HepG2 (cell line): ENCODE results near the gene TEX35. TPM values are rescaled to one million over a fixed set of nuclear protein-coding genes. Genes with fewer than 3 reads are reported as not detected.
A peak's percentile ranks its signal among the peaks of the same experiment; 100 is the strongest.

Experiments
- CREBL2 ChIP-seq: sonication (generic); formaldehyde crosslinking; IDR thresholded peaks from 2 replicates; pipeline ENCODE4 v1.8.1; 2023; ENCODE audit warnings: missing genetic modification reagents, mild to moderate bottlenecking, borderline replicate concordance
- DMAP1 ChIP-seq: IDR thresholded peaks from 2 replicates; pipeline ENCODE4 v1.6.1; 2016
- E2F1 ChIP-seq: sonication (generic); formaldehyde crosslinking; IDR thresholded peaks from 2 replicates; pipeline ENCODE4 v1.5.0; 2020; ENCODE audit warnings: missing genetic modification reagents
- ELF4 ChIP-seq: sonication (generic); formaldehyde crosslinking; IDR thresholded peaks from 2 replicates; pipeline ENCODE4 v1.5.0; 2020; ENCODE audit warnings: missing genetic modification reagents, mild to moderate bottlenecking, moderate library complexity, borderline replicate concordance
- KDM5B ChIP-seq: sonication (generic); formaldehyde crosslinking; IDR thresholded peaks from 2 replicates; pipeline ENCODE4 v1.4.0; 2020; ENCODE audit warnings: missing genetic modification reagents, mild to moderate bottlenecking, borderline replicate concordance
- KLF11 ChIP-seq: IDR thresholded peaks from 2 replicates; pipeline ENCODE4 v1.6.1; 2016; ENCODE audit warnings: missing compliant biosample characterization
- KLF6 ChIP-seq: IDR thresholded peaks from 2 replicates; pipeline ENCODE4 v1.8.0; 2016; ENCODE audit warnings: missing biosample characterization, missing genetic modification reagents
- MTF1 ChIP-seq: sonication (generic); formaldehyde crosslinking; IDR thresholded peaks from 2 replicates; pipeline ENCODE4 v1.5.0; 2020; ENCODE audit warnings: missing genetic modification reagents
- MYC ChIP-seq: sonication (generic); formaldehyde crosslinking; IDR thresholded peaks from 2 replicates; pipeline ENCODE4 v1.9.0; 2021; ENCODE audit warnings: missing genetic modification reagents, borderline replicate concordance
- NCOA2 ChIP-seq: sonication (generic); formaldehyde crosslinking; IDR thresholded peaks from 2 replicates; pipeline ENCODE4 v1.8.0; 2022; ENCODE audit warnings: inconsistent platforms
- SMC3 ChIP-seq: IDR thresholded peaks from 2 replicates; pipeline ENCODE4 v1.6.1; 2011; ENCODE audit warnings: low read length, improper control_type of control experiment
- SP4 ChIP-seq: sonication (generic); formaldehyde crosslinking; IDR thresholded peaks from 2 replicates; pipeline ENCODE4 v1.8.1; 2023; ENCODE audit warnings: mild to moderate bottlenecking, missing genetic modification reagents
- STAG1 ChIP-seq: sonication (generic); formaldehyde crosslinking; IDR thresholded peaks from 2 replicates; pipeline ENCODE4 v1.4.0; 2020; ENCODE audit warnings: missing genetic modification reagents
- ZFP36 ChIP-seq: fragments of 150-350 bp; IDR thresholded peaks from 2 replicates; pipeline ENCODE4 v1.6.1; 2018; ENCODE audit warnings: borderline replicate concordance, low read length, low read depth; ENCODE audit not compliant: partially characterized antibody
- ZFP91 ChIP-seq: sonication (generic); formaldehyde crosslinking; IDR thresholded peaks from 2 replicates; pipeline ENCODE4 v1.9.0; 2022; ENCODE audit warnings: missing genetic modification reagents, mild to moderate bottlenecking, borderline replicate concordance
- ZKSCAN1 ChIP-seq: fragments of 150-350 bp; IDR thresholded peaks from 2 replicates; pipeline ENCODE4 v1.6.1; 2014; ENCODE audit warnings: low read length
- ZNF12 ChIP-seq: sonication (generic); formaldehyde crosslinking; IDR thresholded peaks from 2 replicates; pipeline ENCODE4 v1.5.0; 2020; ENCODE audit warnings: missing genetic modification reagents
- ZNF20 ChIP-seq: sonication (generic); formaldehyde crosslinking; IDR thresholded peaks from 2 replicates; pipeline ENCODE4 v1.4.0; 2020; ENCODE audit warnings: mild to moderate bottlenecking, moderate library complexity, missing genetic modification reagents
- ZNF207 ChIP-seq: fragments of 450-650 bp; IDR thresholded peaks from 2 replicates; pipeline ENCODE4 v1.6.1; 2016; ENCODE audit warnings: antibody characterized with exemption, borderline replicate concordance
- ZNF256 ChIP-seq: sonication (generic); formaldehyde crosslinking; conservative IDR thresholded peaks from 2 replicates; pipeline ENCODE4 v1.4.0; 2020; ENCODE audit warnings: missing genetic modification reagents
- ZNF326 ChIP-seq: sonication (generic); formaldehyde crosslinking; IDR thresholded peaks from 2 replicates; pipeline ENCODE4 v1.4.0; 2020; ENCODE audit warnings: missing genetic modification reagents, borderline replicate concordance
- ZNF569 ChIP-seq: sonication (generic); formaldehyde crosslinking; IDR thresholded peaks from 2 replicates; pipeline ENCODE4 v1.5.0; 2020; ENCODE audit warnings: mild to moderate bottlenecking, missing genetic modification reagents, moderate library complexity, borderline replicate concordance
- ZNF891 ChIP-seq: sonication (generic); formaldehyde crosslinking; IDR thresholded peaks from 2 replicates; pipeline ENCODE4 v1.5.0; 2020; ENCODE audit warnings: mild to moderate bottlenecking, missing genetic modification reagents
- polyA plus RNA-seq, 8 experiments: library from polyadenylated mRNA; depleted of rRNA in 3 of 8; stranded (reverse) in 7 of 8; unstranded in 1 of 8; fragments of >200 nt; fragmentation: Illumina TruSeq in 4 of 8; extraction: Trizol in 4 of 8; gene quantifications; 2 replicates each; pipeline versions ENCODE4 v1.2.1 to v1.2.3, GENCODE V29; 2011 to 2016; ENCODE audit warnings: low read depth in 4 of 8, missing spikeins in 1 of 8, mixed read lengths in 1 of 8; ENCODE audit not compliant: insufficient read depth in 1 of 8
- total RNA-seq, 5 experiments: library from RNA; depleted of rRNA; stranded (reverse); fragments of >200 nt; fragmentation: Illumina TruSeq; extraction: Trizol; gene quantifications; 2 replicates each; pipeline ENCODE4 v1.2.3, GENCODE V29; 2016; ENCODE audit warnings: low read depth in 1 of 5
- TF ChIP-seq, protein P1 (sequence below): sonication (generic); formaldehyde crosslinking; IDR thresholded peaks from 2 replicates; pipeline ENCODE4 v1.4.0; 2020; ENCODE audit warnings: missing genetic modification reagents, mild to moderate bottlenecking, borderline replicate concordance
- TF ChIP-seq, protein P2 (sequence below): IDR thresholded peaks from 2 replicates; pipeline ENCODE4 v1.6.1; 2018; ENCODE audit warnings: missing genetic modification reagents, mild to moderate bottlenecking, missing compliant biosample characterization

The TEX35 gene
- total and polyA plus RNA-seq, 2 of the 13 experiments (the other 11 are each of a cell fraction or from before 2014, with no cell fraction given) = not detected

DNA sequence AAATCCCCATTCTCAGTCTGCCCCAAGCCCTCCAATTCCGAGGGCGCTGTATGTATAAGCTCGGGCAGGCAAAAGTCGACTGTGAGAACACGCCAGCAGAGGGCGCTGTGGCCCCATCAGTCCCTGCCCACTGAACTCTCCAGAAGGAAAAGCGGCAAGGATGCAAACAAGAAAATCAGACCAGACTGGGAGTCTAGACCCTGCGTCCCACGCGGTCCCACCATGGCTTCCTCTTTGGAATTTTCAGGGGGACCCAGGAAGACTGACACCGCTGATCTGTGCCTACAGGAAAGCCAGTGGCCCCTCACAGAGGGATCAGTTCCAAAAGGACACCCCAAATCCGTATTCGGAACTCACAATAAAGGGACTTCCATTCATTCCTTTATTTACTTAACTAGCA lies 19.5 kb downstream of the TEX35 start (continued):
- TF ChIP-seq MTF1 (CRISPR knock-in tag) = no peak
- peak; percentile 43; the same call in 1 of the 2 replicates for TF ChIP-seq ZFP91 (CRISPR knock-in tag)
- TF ChIP-seq ZFP36 = no peak
- peak; percentile 39; the same call in 1 of the 2 replicates for TF ChIP-seq KDM5B (CRISPR knock-in tag)
- no peak for TF ChIP-seq KLF6 (CRISPR knock-in tag)
- TF ChIP-seq DMAP1 = no peak
- TF ChIP-seq ZNF326 (CRISPR knock-in tag) = no peak
- TF ChIP-seq ZNF207 = no peak
- peak; percentile 43; the same call in 1 of the 2 replicates for TF ChIP-seq SP4 (CRISPR knock-in tag)
- peak; percentile 95 for TF ChIP-seq STAG1 (CRISPR knock-in tag)
- peak; percentile 22; the same call in 1 of the 2 replicates for TF ChIP-seq ZNF12 (CRISPR knock-in tag)
- TF ChIP-seq ZNF256 = no peak
- TF ChIP-seq CREBL2 (CRISPR knock-in tag) = no peak
- TF ChIP-seq E2F1 (CRISPR knock-in tag) = no peak
- TF ChIP-seq, protein P1, sequence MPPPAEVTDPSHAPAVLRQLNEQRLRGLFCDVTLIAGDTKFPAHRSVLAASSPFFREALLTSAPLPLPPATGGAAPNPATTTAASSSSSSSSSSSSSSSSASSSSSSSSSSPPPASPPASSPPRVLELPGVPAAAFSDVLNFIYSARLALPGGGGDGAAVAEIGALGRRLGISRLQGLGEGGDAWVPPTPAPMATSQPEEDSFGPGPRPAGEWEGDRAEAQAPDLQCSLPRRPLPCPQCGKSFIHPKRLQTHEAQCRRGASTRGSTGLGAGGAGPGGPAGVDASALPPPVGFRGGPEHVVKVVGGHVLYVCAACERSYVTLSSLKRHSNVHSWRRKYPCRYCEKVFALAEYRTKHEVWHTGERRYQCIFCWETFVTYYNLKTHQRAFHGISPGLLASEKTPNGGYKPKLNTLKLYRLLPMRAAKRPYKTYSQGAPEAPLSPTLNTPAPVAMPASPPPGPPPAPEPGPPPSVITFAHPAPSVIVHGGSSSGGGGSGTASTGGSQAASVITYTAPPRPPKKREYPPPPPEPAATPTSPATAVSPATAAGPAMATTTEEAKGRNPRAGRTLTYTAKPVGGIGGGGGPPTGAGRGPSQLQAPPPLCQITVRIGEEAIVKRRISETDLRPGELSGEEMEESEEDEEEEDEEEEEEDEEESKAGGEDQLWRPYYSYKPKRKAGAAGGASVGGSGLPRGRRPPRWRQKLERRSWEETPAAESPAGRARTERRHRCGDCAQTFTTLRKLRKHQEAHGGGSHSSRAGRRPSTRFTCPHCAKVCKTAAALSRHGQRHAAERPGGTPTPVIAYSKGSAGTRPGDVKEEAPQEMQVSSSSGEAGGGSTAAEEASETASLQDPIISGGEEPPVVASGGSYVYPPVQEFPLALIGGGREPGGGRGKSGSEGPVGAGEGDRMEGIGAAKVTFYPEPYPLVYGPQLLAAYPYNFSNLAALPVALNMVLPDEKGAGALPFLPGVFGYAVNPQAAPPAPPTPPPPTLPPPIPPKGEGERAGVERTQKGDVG = no peak
- no peak for TF ChIP-seq ELF4 (CRISPR knock-in tag)
- TF ChIP-seq KLF11 (CRISPR knock-in tag) = 0 out of 2 replicates have a peak, but pooled peaks have one; percentile 30
- no peak for TF ChIP-seq NCOA2 (CRISPR knock-in tag)
- no peak for TF ChIP-seq ZNF569 (CRISPR knock-in tag)
- TF ChIP-seq ZNF20 (CRISPR knock-in tag) = no peak
- 0 out of 2 replicates have a peak, but pooled peaks have one; percentile 15 for TF ChIP-seq MYC
- TF ChIP-seq ZNF891 (CRISPR knock-in tag) = 0 out of 2 replicates have a peak, but pooled peaks have one; percentile 56
- 0 out of 2 replicates have a peak, but pooled peaks have one; percentile 26 for TF ChIP-seq ZKSCAN1
- TF ChIP-seq, protein P2, sequence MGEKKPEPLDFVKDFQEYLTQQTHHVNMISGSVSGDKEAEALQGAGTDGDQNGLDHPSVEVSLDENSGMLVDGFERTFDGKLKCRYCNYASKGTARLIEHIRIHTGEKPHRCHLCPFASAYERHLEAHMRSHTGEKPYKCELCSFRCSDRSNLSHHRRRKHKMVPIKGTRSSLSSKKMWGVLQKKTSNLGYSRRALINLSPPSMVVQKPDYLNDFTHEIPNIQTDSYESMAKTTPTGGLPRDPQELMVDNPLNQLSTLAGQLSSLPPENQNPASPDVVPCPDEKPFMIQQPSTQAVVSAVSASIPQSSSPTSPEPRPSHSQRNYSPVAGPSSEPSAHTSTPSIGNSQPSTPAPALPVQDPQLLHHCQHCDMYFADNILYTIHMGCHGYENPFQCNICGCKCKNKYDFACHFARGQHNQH (CRISPR knock-in tag) = peak; percentile 50; the same call in 1 of the 2 replicates
- TF ChIP-seq SMC3 = peak; percentile 81
